Measurements from ENCODE around the gene NFE2L2.
"Not testable (repeated sequence)": the region's sequence is repeated elsewhere in the genome, so short reads cannot be mapped to it uniquely, and the experiment has no call there.

The NFE2L2 gene

DNA sequence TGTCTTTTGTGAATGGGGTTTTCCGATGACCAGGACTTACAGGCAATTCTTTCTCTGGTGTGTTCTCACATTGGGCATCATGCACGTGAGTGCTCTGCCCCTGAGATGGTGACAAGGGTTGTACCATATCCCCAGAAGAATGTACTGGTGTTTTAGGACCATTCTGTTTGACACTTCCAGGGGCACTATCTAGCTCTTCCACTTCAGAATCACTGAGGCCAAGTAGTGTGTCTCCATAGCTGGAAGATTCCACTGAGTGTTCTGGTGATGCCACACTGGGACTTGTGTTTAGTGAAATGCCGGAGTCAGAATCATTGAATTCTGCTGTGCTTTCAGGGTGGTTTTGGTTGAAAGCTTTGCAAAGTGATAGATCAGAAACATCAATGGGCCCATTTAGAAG lies 33.3 kb downstream of the NFE2L2 start:
- no peak overlapping the region for H2BK12ac ChIP-seq (ENCODE audit: low read length)
- H3K9ac ChIP-seq (ENCODE audit: low read depth, low read length, poor library complexity) = no peak overlapping the region
- no peak overlapping the region for H3K27ac ChIP-seq (replicated peaks; ENCODE audit: low read length)
- no CpG with 5 or more reads among the region's 3 CpGs for WGBS, 2 donors (ENCODE audit: extremely low coverage in 2 of 2, insufficient read length in 2 of 2, insufficient replicate concordance in 1 of 2)
- no peaks in the 10 kb centered on the region for H3K27me3 ChIP-seq (ENCODE audit: control insufficient read depth in 3 of 3, insufficient read depth in 3 of 3, low read depth in 1 of 3, low read length in 3 of 3)
- no peak overlapping the region for H2BK15ac ChIP-seq (ENCODE audit: low read length)
- peaks cover 12 to 81% of the 10 kb centered on the region in 2 donors for H3K36me3 ChIP-seq (replicated peaks in 1 of 2; ENCODE audit: control insufficient read depth in 2 of 2, insufficient read depth in 2 of 2, low read length in 2 of 2)
- no peak overlapping the region for H3K4ac ChIP-seq (ENCODE audit: low read length)
- H3K23ac ChIP-seq (ENCODE audit: low read depth, low read length, poor library complexity) = no peak overlapping the region
- DNase-seq (ENCODE audit: low spot score) = no peak
- H3K4me2 ChIP-seq (ENCODE audit: insufficient read depth, low read length, poor library complexity, severe bottlenecking) = no peak overlapping the region
- no peak overlapping the region for H2BK5ac ChIP-seq (ENCODE audit: low read length)
- no peak overlapping the region for H3K4me3 ChIP-seq (ENCODE audit: low read length in 2 of 2)
- no peaks in the 10 kb centered on the region for H3K79me1 ChIP-seq (ENCODE audit: low read depth, low read length)
- H2BK120ac ChIP-seq (ENCODE audit: low read depth, low read length) = no peak overlapping the region
- H4K8ac ChIP-seq (ENCODE audit: low read depth, low read length) = no peak overlapping the region
- peaks cover 0 to 1% of the 10 kb centered on the region in 2 donors for H3K9me3 ChIP-seq (replicated peaks in 1 of 2; ENCODE audit: control insufficient read depth in 2 of 2, insufficient read depth in 1 of 2, low read depth in 1 of 2, low read length in 2 of 2)
- H3K4me1 ChIP-seq (ENCODE audit: control insufficient read depth in 2 of 2, insufficient read depth in 1 of 2, low read depth in 1 of 2, low read length in 2 of 2) = no peaks in the 10 kb centered on the region
- H3K14ac ChIP-seq (ENCODE audit: low read length) = no peak overlapping the region
- no peak overlapping the region for H2AK5ac ChIP-seq (ENCODE audit: low read depth, low read length)
- no peak overlapping the region for H4K91ac ChIP-seq (ENCODE audit: low read depth, low read length, poor library complexity)
- H2AFZ ChIP-seq (ENCODE audit: low read length) = no peak overlapping the region
- H3K18ac ChIP-seq (ENCODE audit: low read length) = no peak overlapping the region

GRCh38 chr2:177229442-177230242 lies 34.9 kb downstream of the NFE2L2 start:
- H2BK5ac ChIP-seq (ENCODE audit: low read length) = no peak overlapping the region
- no peaks in the 10 kb centered on the region for H3K4me1 ChIP-seq (ENCODE audit: control insufficient read depth in 2 of 2, insufficient read depth in 1 of 2, low read depth in 1 of 2, low read length in 2 of 2)
- H3K4me2 ChIP-seq (ENCODE audit: insufficient read depth, low read length, poor library complexity, severe bottlenecking) = no peak overlapping the region
- no peaks in the 10 kb centered on the region for H3K79me1 ChIP-seq (ENCODE audit: low read depth, low read length)
- no peak overlapping the region for H3K18ac ChIP-seq (ENCODE audit: low read length)
- H2BK12ac ChIP-seq (ENCODE audit: low read length) = no peak overlapping the region
- H3K27me3 ChIP-seq (ENCODE audit: control insufficient read depth in 3 of 3, insufficient read depth in 3 of 3, low read depth in 1 of 3, low read length in 3 of 3) = no peaks in the 10 kb centered on the region
- no peak for DNase-seq (ENCODE audit: low spot score)
- H3K4ac ChIP-seq (ENCODE audit: low read length) = no peak overlapping the region
- no peak overlapping the region for H2BK120ac ChIP-seq (ENCODE audit: low read depth, low read length)
- peaks cover 12 to 70% of the 10 kb centered on the region in 2 donors for H3K36me3 ChIP-seq (replicated peaks in 1 of 2; ENCODE audit: control insufficient read depth in 2 of 2, insufficient read depth in 2 of 2, low read length in 2 of 2)
- peak overlapping the region; percentile 45 for H3K9ac ChIP-seq (ENCODE audit: low read depth, low read length, poor library complexity)
- no peak overlapping the region for H3K27ac ChIP-seq (replicated peaks; ENCODE audit: low read length)
- H2AFZ ChIP-seq (ENCODE audit: low read length) = no peak overlapping the region
- no CpG with 5 or more reads among the region's 8 CpGs for WGBS, 2 donors (ENCODE audit: extremely low coverage in 2 of 2, insufficient read length in 2 of 2, insufficient replicate concordance in 1 of 2)
- H3K4me3 ChIP-seq (ENCODE audit: low read length in 2 of 2) = no peak overlapping the region
- no peaks in the 10 kb centered on the region for H3K9me3 ChIP-seq (replicated peaks in 1 of 2; ENCODE audit: control insufficient read depth in 2 of 2, insufficient read depth in 1 of 2, low read depth in 1 of 2, low read length in 2 of 2)
- no peak overlapping the region for H2AK5ac ChIP-seq (ENCODE audit: low read depth, low read length)
- H3K14ac ChIP-seq (ENCODE audit: low read length) = no peak overlapping the region
- no peak overlapping the region for H4K8ac ChIP-seq (ENCODE audit: low read depth, low read length)
- no peak overlapping the region for H3K23ac ChIP-seq (ENCODE audit: low read depth, low read length, poor library complexity)
- no peak overlapping the region for H2BK15ac ChIP-seq (ENCODE audit: low read length)
- H4K91ac ChIP-seq (ENCODE audit: low read depth, low read length, poor library complexity) = no peak overlapping the region

DNA sequence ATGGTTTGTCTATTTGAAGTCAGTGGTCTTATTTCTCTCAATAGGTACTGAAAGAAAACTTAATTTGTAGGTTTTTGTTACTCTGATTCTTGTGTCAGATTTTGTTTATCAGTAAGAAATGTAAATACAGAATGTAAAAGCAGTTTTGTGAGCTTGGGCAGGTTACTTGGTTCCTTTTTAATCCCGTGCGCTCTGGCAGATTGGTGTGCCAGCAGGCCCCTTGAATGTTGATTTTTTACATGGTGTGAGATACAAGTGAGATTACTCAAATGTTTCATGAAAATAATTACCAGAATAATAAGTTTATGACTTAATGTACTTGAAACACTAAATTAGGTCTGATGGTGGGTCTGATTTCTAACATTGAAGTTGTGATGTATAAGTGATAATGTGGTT lies 38.6 kb downstream of the NFE2L2 start:
- Histone ChIP-seq H3K4me1 (ENCODE audit: control insufficient read depth in 2 of 2, insufficient read depth in 1 of 2, low read depth in 1 of 2, low read length in 2 of 2) (no peaks in the 10 kb centered on the region), H4K91ac (ENCODE audit: low read depth, low read length, poor library complexity) (no peak overlapping the region), H2BK5ac (ENCODE audit: low read length) (no peak overlapping the region), H2AK5ac (ENCODE audit: low read depth, low read length) (no peak overlapping the region), H2BK15ac (ENCODE audit: low read length) (no peak overlapping the region), H3K14ac (ENCODE audit: low read length) (no peak overlapping the region), H3K79me1 (ENCODE audit: low read depth, low read length) (peaks cover 2% of the 10 kb centered on the region), H3K9me3 (replicated peaks in 1 of 2; ENCODE audit: control insufficient read depth in 2 of 2, insufficient read depth in 1 of 2, low read depth in 1 of 2, low read length in 2 of 2) (no peaks in the 10 kb centered on the region), H3K36me3 (replicated peaks in 1 of 2; ENCODE audit: control insufficient read depth in 2 of 2, insufficient read depth in 2 of 2, low read length in 2 of 2) (peaks cover 12 to 69% of the 10 kb centered on the region in 2 donors), H3K4me2 (ENCODE audit: insufficient read depth, low read length, poor library complexity, severe bottlenecking) (no peak overlapping the region), H3K27me3 (ENCODE audit: control insufficient read depth in 3 of 3, insufficient read depth in 3 of 3, low read depth in 1 of 3, low read length in 3 of 3) (no peaks in the 10 kb centered on the region), H3K9ac (ENCODE audit: low read depth, low read length, poor library complexity) (no peak overlapping the region), H3K27ac (replicated peaks; ENCODE audit: low read length) (no peak overlapping the region), H2AFZ (ENCODE audit: low read length) (no peak overlapping the region), H2BK12ac (ENCODE audit: low read length) (no peak overlapping the region), H3K18ac (ENCODE audit: low read length) (no peak overlapping the region), H3K4me3 (ENCODE audit: low read length in 2 of 2) (no peak overlapping the region), H2BK120ac (ENCODE audit: low read depth, low read length) (no peak overlapping the region), H3K23ac (ENCODE audit: low read depth, low read length, poor library complexity) (no peak overlapping the region), H4K8ac (ENCODE audit: low read depth, low read length) (no peak overlapping the region), H3K4ac (ENCODE audit: low read length) (no peak overlapping the region)
- WGBS, 2 donors (ENCODE audit: extremely low coverage in 2 of 2, insufficient read length in 2 of 2, insufficient replicate concordance in 1 of 2) = no CpG with 5 or more reads among the region's 2 CpGs
- no peak for DNase-seq (ENCODE audit: low spot score)

GRCh38 chr2:177223436-177223835 lies 41.1 kb downstream of the NFE2L2 start:
- H2AK5ac ChIP-seq (ENCODE audit: low read depth, low read length); H2AFZ ChIP-seq (ENCODE audit: low read length); H3K4me3 ChIP-seq (ENCODE audit: low read length in 2 of 2); H2BK5ac ChIP-seq (ENCODE audit: low read length); DNase-seq (ENCODE audit: low spot score); H3K27ac ChIP-seq (replicated peaks; ENCODE audit: low read length); H3K9me3 ChIP-seq (replicated peaks in 1 of 2; ENCODE audit: control insufficient read depth in 2 of 2, insufficient read depth in 1 of 2, low read depth in 1 of 2, low read length in 2 of 2); H2BK15ac ChIP-seq (ENCODE audit: low read length); H3K18ac ChIP-seq (ENCODE audit: low read length); H3K23ac ChIP-seq (ENCODE audit: low read depth, low read length, poor library complexity); H3K9ac ChIP-seq (ENCODE audit: low read depth, low read length, poor library complexity); H3K27me3 ChIP-seq (ENCODE audit: control insufficient read depth in 3 of 3, insufficient read depth in 3 of 3, low read depth in 1 of 3, low read length in 3 of 3); H4K8ac ChIP-seq (ENCODE audit: low read depth, low read length); H4K91ac ChIP-seq (ENCODE audit: low read depth, low read length, poor library complexity); H3K79me1 ChIP-seq (ENCODE audit: low read depth, low read length); H3K14ac ChIP-seq (ENCODE audit: low read length); H2BK120ac ChIP-seq (ENCODE audit: low read depth, low read length); H3K4ac ChIP-seq (ENCODE audit: low read length); H3K4me1 ChIP-seq (ENCODE audit: control insufficient read depth in 2 of 2, insufficient read depth in 1 of 2, low read depth in 1 of 2, low read length in 2 of 2); H3K4me2 ChIP-seq (ENCODE audit: insufficient read depth, low read length, poor library complexity, severe bottlenecking); H2BK12ac ChIP-seq (ENCODE audit: low read length): not testable (repeated sequence)
- peaks cover 15 to 67% of the 10 kb centered on the region in 2 donors for H3K36me3 ChIP-seq (replicated peaks in 1 of 2; ENCODE audit: control insufficient read depth in 2 of 2, insufficient read depth in 2 of 2, low read length in 2 of 2)
